GM12874 (cell line): ENCODE measurements around the gene RIMBP2.

Experiments used
- TF ChIP-seq, protein P1 (sequence below): IDR thresholded peaks from 2 replicates; pipeline ENCODE4 v1.5.1; 2011; ENCODE audit warnings: low read depth, mild to moderate bottlenecking, control low read depth, low read length, moderate library complexity; ENCODE audit not compliant: insufficient read depth

The RIMBP2 gene

DNA sequence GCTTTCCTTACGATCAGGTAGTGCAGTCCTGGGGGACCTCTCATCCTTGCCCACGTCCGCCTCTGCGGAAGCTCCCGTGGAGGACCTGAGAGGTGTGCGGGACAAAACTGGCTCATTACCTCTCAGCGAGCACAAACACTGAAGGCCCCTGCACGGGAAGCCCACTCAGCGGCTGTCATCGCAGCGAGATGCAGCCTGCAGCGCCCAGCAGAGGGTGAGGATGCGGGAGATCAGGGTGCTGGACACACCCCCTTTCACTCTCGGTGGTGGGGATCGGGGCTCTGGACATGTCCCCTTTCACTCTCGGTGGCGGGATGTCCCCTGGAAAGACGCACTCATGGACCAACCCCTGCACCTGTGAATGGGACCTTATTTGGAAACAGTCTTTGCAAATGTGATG lies 266.8 kb downstream of the RIMBP2 start:
- TF ChIP-seq, protein P1, sequence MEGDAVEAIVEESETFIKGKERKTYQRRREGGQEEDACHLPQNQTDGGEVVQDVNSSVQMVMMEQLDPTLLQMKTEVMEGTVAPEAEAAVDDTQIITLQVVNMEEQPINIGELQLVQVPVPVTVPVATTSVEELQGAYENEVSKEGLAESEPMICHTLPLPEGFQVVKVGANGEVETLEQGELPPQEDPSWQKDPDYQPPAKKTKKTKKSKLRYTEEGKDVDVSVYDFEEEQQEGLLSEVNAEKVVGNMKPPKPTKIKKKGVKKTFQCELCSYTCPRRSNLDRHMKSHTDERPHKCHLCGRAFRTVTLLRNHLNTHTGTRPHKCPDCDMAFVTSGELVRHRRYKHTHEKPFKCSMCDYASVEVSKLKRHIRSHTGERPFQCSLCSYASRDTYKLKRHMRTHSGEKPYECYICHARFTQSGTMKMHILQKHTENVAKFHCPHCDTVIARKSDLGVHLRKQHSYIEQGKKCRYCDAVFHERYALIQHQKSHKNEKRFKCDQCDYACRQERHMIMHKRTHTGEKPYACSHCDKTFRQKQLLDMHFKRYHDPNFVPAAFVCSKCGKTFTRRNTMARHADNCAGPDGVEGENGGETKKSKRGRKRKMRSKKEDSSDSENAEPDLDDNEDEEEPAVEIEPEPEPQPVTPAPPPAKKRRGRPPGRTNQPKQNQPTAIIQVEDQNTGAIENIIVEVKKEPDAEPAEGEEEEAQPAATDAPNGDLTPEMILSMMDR, result no peak

DNA sequence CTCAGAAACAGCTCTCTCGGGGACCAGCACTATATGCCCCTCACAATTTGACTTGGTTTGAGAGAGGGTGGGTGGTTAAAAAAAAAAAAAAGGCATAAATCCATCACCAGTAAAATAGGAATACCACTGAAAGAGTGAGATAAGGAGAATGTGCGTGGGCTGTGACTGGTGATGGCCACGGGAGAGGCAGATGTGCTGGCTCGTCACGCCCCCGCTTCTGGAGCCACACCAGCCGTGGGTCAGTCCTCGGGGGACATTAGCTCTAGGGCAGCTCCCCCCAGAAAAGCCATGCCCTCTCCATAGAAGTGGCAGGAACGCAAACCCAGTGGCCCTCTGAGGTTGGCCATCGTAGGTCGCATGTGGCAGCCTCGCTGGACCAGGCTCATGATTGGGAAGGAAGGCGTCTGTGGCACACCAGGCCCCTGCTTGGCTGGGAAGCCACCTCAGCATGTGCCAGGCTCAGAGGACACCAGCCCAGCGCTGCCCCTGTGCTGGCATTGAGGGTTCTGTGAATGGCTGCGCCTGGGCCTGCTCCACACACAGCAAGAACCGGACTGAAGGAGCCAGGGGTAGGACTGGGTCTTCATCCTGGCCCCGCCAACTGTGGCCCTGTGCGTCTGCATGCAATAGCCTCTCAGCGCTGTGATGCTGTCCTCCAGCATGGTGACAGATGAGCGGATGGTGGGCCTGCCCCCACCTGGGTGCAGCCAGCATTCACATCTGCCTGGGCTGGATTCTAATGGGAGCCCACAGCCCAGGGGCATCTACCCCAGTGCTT lies 267.9 kb downstream of the RIMBP2 start:
- TF ChIP-seq, protein P1, result no peak

DNA sequence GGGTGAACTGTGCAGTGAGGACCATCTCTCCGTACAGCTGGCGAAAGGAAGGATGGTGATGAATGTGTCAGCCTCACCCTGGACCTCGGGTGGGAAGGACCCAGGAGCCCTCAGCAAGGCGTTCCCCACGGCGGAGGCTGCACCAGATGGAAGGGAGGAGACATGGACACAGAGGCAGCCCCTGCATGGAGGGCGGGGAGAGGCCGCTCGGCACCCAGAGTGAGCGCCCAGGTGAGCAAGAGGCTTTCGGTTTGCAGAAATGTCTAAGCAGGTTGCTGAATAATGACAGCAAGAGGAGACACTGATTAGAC lies 268.5 kb downstream of the RIMBP2 start:
- TF ChIP-seq, protein P1, result no peak

DNA sequence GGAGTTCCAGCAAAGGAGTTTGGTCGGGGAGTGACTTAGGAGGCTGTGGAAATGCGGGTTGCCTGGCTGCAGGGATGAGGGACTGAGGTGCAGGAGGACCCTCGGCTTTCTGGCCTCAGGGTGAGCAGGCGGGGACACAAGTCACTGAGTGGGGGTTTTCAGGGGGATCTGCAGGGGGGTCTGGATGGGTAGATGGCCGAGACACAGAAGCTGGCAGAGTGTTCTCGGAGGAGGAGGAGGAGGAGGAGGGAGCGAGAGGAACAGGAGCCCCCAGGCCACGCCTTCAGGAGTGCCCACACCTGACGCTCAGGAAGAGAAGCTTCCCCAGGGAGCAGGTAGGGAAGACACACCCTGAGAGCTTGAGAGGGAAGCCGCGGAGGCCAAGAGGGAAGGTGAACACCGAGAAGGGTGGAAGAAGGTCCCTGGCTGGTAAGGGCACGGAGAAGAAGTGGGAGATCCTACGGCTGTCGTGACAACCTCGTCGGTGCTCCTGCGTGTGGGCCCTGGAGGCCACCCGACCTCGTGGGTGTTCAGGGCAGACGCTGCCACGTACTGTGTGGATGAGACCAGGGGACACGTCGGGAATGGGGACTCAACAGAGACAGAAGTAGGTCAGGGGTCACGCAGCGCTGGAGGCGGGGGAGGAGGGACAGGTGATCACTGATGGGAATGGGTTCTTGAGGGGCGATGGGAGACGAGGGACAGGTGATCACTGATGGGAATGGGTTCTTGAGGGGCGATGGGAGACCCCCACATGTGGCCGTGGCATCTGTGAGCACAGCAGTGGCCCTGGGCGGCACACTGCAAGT lies 269.0 kb downstream of the RIMBP2 start:
- TF ChIP-seq, protein P1, result no peak

DNA sequence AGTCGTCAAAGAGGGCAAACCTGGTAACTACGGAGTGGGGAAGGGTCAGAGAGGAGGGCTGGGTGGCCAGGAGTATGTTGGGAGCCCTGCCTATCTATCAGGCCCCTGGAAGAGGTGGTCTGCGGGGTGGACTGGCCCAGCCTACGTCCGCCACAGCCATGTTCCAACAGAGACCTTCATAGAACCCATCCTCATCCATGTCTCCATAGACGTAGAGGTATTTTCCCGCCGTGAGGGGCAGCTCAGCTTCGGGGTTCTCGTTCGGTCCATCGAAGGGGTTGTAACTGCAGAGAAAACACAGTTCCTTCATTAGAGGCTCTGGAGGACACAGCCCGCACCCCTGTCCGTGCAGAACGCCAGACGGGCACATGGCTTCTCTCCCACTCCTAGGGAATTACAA lies 271.1 kb downstream of the RIMBP2 start:
- TF ChIP-seq, protein P1, result no peak

DNA sequence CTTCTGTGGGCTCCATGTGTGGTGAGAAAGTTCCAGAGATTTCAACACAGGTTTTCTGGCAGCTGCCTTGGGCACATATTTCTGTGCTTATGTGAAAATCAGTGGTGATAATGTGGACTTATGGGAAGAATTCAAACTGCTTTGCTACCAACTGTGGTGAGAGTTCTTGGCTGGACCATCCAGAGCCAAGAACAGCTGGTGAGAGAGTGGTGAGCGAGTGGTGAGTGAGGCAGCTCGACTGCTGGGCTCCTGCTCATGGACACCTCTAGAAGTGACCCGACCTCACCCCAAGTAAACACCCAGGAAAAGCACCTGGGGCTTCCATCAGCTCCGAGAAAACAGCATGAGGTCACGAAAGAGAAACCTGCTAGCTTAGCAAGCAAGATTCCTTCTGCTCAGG lies 272.0 kb downstream of the RIMBP2 start:
- TF ChIP-seq, protein P1, result no peak
